OCI-LY3 (cell line): ENCODE measurements around the gene SPECC1.

Source experiments
- H2AFZ ChIP-seq: fragments of 200-600, 300-600 bp; shearing (Covaris generic); 2 replicates; pipeline ENCODE4 v1.6.0; 2014; ENCODE audit warnings: antibody characterized with exemption, low read depth, low read length
- H3K27ac ChIP-seq: fragments of 200-600, 300-600 bp; sonication (generic); 2 replicates; pipeline ENCODE4 v1.5.1; 2014; ENCODE audit warnings: mild to moderate bottlenecking, low read length, moderate library complexity, mixed read lengths
- H3K27me3 ChIP-seq: fragments of 200-600, 300-600 bp; sonication (generic); 2 replicates; pipeline ENCODE4 v1.6.1; 2014; ENCODE audit warnings: low read depth, low read length, mixed read lengths
- H3K36me3 ChIP-seq: fragments of 200-600, 300-600 bp; sonication (generic); replicated peaks from 2 replicates; pipeline ENCODE3; 2014; ENCODE audit warnings: low read depth, low read length, mixed read lengths
- H3K4me1 ChIP-seq: fragments of 300-600, 200-600 bp; sonication (generic); 2 replicates; pipeline ENCODE4 v1.6.1; 2014; ENCODE audit warnings: low read length, mixed read lengths
- H3K4me2 ChIP-seq: fragments of 200-600, 300-600 bp; sonication (generic); 2 replicates; pipeline ENCODE4 v1.6.1; 2014; ENCODE audit warnings: low read length, mixed read lengths
- H3K4me3 ChIP-seq: fragments of 300-600, 200-600 bp; sonication (generic); 2 replicates; pipeline ENCODE4 v1.5.1; 2014; ENCODE audit warnings: antibody characterized with exemption, mild to moderate bottlenecking, low read length, moderate library complexity
- H3K79me2 ChIP-seq: fragments of 300-600, 200-600 bp; shearing (Covaris generic); 2 replicates; pipeline ENCODE4 v1.6.1; 2014; ENCODE audit warnings: mild to moderate bottlenecking, low read length, mixed read lengths
- H3K9ac ChIP-seq: fragments of 300-600, 200-600 bp; shearing (Covaris generic); 2 replicates; pipeline ENCODE4 v1.6.0; 2014; ENCODE audit warnings: mild to moderate bottlenecking, low read length, moderate library complexity
- H3K9me3 ChIP-seq: fragments of 200-600, 300-600 bp; shearing (Covaris generic); 2 replicates; pipeline ENCODE4 v1.6.1; 2014; ENCODE audit warnings: low read length, mixed read lengths; ENCODE audit not compliant: insufficient read depth
- H4K20me1 ChIP-seq: fragments of 200-600, 300-600 bp; sonication (generic); 2 replicates; pipeline ENCODE4 v1.6.1; 2016; ENCODE audit warnings: low read length, mixed read lengths; ENCODE audit not compliant: insufficient read depth
- CTCF ChIP-seq: fragments of 200-600, 300-600 bp; sonication (generic); IDR thresholded peaks from 2 replicates; pipeline ENCODE4 v1.5.1; 2014; ENCODE audit warnings: antibody characterized with exemption, low read length, low read depth
- EZH2phosphoT487 ChIP-seq: fragments of 200-600 bp; shearing (Covaris generic); IDR thresholded peaks from 2 replicates; pipeline ENCODE4 v1.6.1; 2018; ENCODE audit warnings: antibody characterized with exemption, mixed run types, low read depth

SPECC1 gene

GRCh38 chr17:20208717-20209116 is 199.6 kb downstream of the SPECC1 start:
- H3K4me3 ChIP-seq, result no peak overlapping the region

GRCh38 chr17:20210180-20210579 is 201.0 kb downstream of the SPECC1 start:
- no peak overlapping the region for H2AFZ ChIP-seq
- H4K20me1 ChIP-seq, result no peaks in the 10 kb centered on the region
- no peak overlapping the region for H3K9ac ChIP-seq
- no peaks in the 10 kb centered on the region for H3K79me2 ChIP-seq
- TF ChIP-seq EZH2phosphoT487, result no peak
- no peak for TF ChIP-seq CTCF
- H3K36me3 ChIP-seq, result no peaks in the 10 kb centered on the region
- H3K4me2 ChIP-seq, result no peak overlapping the region
- no peak overlapping the region for H3K4me3 ChIP-seq
- no peaks in the 10 kb centered on the region for H3K27me3 ChIP-seq
- H3K9me3 ChIP-seq, result no peaks in the 10 kb centered on the region
- H3K27ac ChIP-seq, result no peak overlapping the region
- H3K4me1 ChIP-seq, result no peaks in the 10 kb centered on the region

More at GRCh38 chr17:20208717-20209116, 199.6 kb downstream of the SPECC1 start:
- Histone ChIP-seq H3K79me2 (no peaks in the 10 kb centered on the region), H4K20me1 (no peaks in the 10 kb centered on the region), H3K9ac (no peak overlapping the region), H3K27ac (no peak overlapping the region), H3K36me3 (no peaks in the 10 kb centered on the region), H3K9me3 (no peaks in the 10 kb centered on the region), H3K4me1 (no peaks in the 10 kb centered on the region), H3K4me2 (no peak overlapping the region), H2AFZ (no peak overlapping the region), H3K27me3 (no peaks in the 10 kb centered on the region)
- TF ChIP-seq CTCF (no peak), EZH2phosphoT487 (no peak)

GRCh38 chr17:20210614-20211013 is 201.5 kb downstream of the SPECC1 start:
- H3K79me2 ChIP-seq, result no peaks in the 10 kb centered on the region
- H3K27me3 ChIP-seq, result no peaks in the 10 kb centered on the region
- H3K4me1 ChIP-seq, result no peaks in the 10 kb centered on the region
- H2AFZ ChIP-seq, result no peak overlapping the region
- no peak overlapping the region for H3K4me2 ChIP-seq
- H3K9me3 ChIP-seq, result no peaks in the 10 kb centered on the region
- H3K9ac ChIP-seq, result no peak overlapping the region
- no peaks in the 10 kb centered on the region for H3K36me3 ChIP-seq
- no peak overlapping the region for H3K4me3 ChIP-seq
- H4K20me1 ChIP-seq, result no peaks in the 10 kb centered on the region
- TF ChIP-seq EZH2phosphoT487 (no peak), CTCF (no peak)
- no peak overlapping the region for H3K27ac ChIP-seq

- H3K27ac ChIP-seq, result no peak overlapping the region
- no peaks in the 10 kb centered on the region for H4K20me1 ChIP-seq
- no peak overlapping the region for H2AFZ ChIP-seq
- H3K9me3 ChIP-seq, result no peaks in the 10 kb centered on the region
- H3K4me2 ChIP-seq, result no peak overlapping the region
- H3K4me3 ChIP-seq, result no peak overlapping the region
- TF ChIP-seq EZH2phosphoT487 (no peak), CTCF (no peak)
- H3K36me3 ChIP-seq, result no peaks in the 10 kb centered on the region
- H3K4me1 ChIP-seq, result no peaks in the 10 kb centered on the region
- H3K79me2 ChIP-seq, result no peaks in the 10 kb centered on the region
- H3K9ac ChIP-seq, result no peak overlapping the region
- no peaks in the 10 kb centered on the region for H3K27me3 ChIP-seq
Measured at GRCh38 chr17:20211246-20211645, 202.1 kb downstream of the SPECC1 start.
